ENCODE measurements around the gene C1orf216.

GRCh38 chr1:35680271-35680670, 38.4 kb downstream of the C1orf216 start:
- TF ChIP-seq, protein P1, sequence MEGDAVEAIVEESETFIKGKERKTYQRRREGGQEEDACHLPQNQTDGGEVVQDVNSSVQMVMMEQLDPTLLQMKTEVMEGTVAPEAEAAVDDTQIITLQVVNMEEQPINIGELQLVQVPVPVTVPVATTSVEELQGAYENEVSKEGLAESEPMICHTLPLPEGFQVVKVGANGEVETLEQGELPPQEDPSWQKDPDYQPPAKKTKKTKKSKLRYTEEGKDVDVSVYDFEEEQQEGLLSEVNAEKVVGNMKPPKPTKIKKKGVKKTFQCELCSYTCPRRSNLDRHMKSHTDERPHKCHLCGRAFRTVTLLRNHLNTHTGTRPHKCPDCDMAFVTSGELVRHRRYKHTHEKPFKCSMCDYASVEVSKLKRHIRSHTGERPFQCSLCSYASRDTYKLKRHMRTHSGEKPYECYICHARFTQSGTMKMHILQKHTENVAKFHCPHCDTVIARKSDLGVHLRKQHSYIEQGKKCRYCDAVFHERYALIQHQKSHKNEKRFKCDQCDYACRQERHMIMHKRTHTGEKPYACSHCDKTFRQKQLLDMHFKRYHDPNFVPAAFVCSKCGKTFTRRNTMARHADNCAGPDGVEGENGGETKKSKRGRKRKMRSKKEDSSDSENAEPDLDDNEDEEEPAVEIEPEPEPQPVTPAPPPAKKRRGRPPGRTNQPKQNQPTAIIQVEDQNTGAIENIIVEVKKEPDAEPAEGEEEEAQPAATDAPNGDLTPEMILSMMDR (IDR thresholded peaks at IDR 0.05), result no peak
- TF ChIP-seq POLR2AphosphoS5 (IDR thresholded peaks at IDR 0.05), result no peak
